AG20443 (cell line): ENCODE data around the gene SERGEF.
A peak's percentile ranks its signal among the peaks of the same experiment; 100 is the strongest.

Experiments used
- DNase-seq: peaks from one replicate; pipeline ENCODE4 v3.0.0; 2012; ENCODE audit warnings: low spot score, mixed read lengths

SERGEF gene

GRCh38 chr11:18012906-18013781 lies at the start of gene SERGEF:
Gene SERGEF, minus strand, starts transcription at chr11:18013047. Its CDS starts 37 bp downstream, at chr11:18013010.
- peak; percentile 96 for DNase-seq

DNA sequence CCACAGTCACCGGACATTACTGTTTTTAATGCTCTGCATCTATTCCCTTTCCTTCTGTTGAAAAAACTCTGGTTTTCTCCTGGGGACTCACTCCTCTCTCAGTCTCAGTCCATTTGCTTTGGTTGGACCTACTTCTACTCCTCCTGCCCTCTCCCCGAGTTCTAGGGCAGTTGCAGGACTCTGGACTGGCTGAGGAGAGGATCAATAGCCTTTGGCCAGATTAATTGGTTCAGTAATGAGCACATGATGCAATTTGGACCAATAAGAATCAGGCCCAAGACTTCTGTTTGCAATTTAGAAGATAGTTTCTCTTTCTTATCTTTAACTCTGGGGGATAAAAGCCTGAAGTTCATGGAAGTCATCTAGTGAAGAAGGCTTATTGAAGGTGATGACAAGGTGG lies 48.5 kb upstream of the SERGEF start:
- DNase-seq, result no peak

GRCh38 chr11:18056561-18057181 lies 43.8 kb upstream of the SERGEF start:
- DNase-seq, result no peak

- no peak for DNase-seq
Observed at GRCh38 chr11:18054511-18055103, 41.8 kb upstream of the SERGEF start.

GRCh38 chr11:18050848-18051247 lies 38.0 kb upstream of the SERGEF start:
- DNase-seq, result no peak

DNA sequence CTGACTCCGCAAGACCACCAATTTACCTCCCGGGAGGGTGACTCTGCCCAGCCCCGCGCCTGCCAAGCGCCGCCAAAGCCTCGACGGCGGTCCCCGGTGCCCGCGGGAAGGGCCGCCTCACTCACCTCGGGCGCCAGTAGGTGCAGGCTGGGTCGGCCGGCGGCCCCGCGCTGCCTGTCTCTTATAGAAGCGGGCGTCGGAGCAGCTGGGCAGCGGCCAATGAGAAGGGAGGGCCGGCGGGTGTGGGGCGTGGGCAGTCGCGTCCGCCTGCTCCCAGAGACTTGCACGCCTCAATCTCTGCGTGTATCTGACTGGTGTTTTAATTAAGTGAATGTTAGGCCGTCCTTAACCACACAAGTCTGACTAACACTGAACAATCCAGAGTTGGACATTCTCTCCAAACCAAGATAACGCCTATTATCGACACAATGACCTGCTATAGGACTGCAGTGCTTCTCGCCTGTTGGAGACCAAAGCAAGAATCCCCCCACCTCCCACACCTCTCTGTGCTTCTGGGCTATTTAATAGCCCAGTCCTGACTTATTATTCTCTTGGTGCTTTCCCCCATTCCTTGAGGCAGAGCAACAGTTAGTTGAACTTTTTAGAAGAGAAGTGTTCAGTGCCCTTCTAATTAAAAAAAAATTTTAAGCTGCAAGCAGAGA lies 33.4 kb upstream of the SERGEF start, which contains the start of gene TPH1:
TPH1 (minus strand) TSS at position 154 of the 662 bp plus-strand sequence. CDS start 5,507 bp downstream, outside the sequence.
- DNase-seq, result peak; percentile 71

GRCh38 chr11:18036456-18036855 lies 23.6 kb upstream of the SERGEF start:
- no peak for DNase-seq

DNA sequence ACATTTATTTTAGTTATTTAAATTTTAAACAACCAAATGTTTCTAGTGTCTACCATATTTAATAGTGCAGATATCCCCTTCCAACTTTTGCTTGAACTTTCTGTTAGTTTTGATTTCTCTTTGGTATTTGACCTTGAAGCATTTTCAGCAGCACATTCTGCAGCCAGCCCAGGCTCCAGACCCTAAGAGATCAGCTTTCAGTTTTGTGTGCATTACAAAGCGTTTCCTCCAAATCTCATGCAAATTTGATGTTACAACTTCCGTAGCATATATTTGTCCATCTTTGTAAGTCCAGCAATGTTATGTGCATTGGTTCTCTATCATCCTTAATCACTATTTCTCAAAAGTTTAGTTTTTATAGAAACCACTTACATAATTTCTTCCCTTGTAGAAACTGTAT lies 14.6 kb upstream of the SERGEF start:
- no peak for DNase-seq

GRCh38 chr11:18022419-18022818 lies 9.6 kb upstream of the SERGEF start:
- no peak for DNase-seq

DNA sequence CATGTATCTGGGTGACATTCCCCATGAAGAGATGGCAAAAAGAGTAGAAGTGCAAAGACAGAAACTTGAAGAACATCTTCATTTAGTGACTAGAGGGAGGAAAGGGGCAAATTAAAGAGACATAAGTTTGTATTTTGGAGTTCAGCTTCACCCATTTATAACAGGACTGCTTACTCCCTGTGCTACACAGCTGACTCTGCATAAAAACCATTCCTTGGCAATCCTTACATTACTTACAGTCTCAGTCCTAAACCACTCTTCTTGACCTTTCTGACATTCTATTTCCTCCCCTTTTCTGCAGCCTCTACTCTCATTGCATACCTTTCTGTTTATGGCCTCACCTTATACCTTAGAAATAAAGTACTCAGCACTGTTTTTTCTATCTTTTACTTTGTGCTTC lies 6.8 kb upstream of the SERGEF start:
- DNase-seq, result no peak

GRCh38 chr11:18016789-18017188 lies 3.9 kb upstream of the SERGEF start:
- no peak for DNase-seq

- no peak for DNase-seq
Observed at GRCh38 chr11:18014876-18015275, 2.0 kb upstream of the SERGEF start.

DNA sequence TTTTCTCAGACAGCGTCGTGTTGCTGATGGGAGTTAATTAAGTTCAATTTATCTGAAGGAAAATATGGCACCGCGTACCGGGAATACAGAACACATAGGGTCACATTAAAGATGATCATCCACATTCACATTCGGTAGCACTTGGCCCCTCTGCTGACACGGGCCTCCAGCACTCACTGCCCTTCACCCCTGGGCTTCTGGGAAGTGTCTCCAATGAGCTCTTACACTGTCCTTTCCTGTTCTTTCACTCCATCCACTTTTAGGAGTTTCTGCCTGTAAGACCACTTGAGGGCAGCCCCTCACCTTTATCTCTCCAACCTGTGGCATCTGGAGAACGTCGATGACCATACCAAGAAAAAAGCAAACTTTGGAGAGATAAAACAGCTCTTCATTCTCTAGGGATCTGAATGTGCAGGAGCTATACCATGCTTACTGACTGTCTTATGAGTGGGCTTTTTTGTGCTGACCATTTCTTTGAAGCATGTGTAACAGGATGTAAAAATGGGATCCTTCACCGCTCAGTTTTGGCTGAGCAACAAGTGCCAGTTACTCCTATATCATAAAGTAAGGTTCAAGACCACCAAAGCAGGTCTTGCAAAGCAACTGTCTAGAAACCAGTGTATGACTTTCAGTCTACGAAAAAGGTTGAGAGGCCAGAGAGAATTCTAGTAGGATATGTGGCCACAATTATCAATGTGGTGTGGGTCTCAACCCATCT lies 1.1 kb upstream of the SERGEF start:
- DNase-seq, result no peak

GRCh38 chr11:18012122-18012905 lies 533 bp downstream of the SERGEF start:
- peak; percentile 31 for DNase-seq

- DNase-seq, result no peak
Observed at GRCh38 chr11:18011633-18012032, 1.2 kb downstream of the SERGEF start.

DNA sequence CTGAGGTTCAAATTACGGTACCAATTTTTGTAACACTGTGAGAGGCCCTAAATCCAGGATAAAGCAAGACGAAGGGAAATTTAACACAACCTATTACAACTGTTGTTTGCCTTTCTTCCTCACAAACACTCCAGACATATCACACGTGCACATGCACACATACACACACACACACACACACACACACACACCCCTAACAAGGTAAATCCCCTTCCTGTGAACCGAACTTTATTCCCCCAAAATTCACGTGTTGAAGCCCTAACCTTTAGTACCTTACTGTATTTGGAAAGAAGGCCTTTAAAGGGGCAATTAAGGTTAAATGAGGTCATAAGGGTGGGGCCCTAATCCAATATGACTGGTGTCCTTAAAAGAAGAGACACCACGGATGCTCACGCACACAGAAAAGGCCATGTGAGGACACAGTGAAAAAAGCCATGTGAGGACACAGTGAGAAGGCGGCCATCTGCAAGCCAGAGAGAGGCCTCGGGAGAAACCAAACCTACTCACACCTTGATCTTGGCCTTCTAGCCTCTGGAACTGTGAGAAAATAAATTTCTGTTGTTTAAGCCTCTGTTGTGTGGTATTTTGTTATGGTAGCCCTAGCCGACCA lies 1.8 kb downstream of the SERGEF start:
- DNase-seq, result no peak

DNA sequence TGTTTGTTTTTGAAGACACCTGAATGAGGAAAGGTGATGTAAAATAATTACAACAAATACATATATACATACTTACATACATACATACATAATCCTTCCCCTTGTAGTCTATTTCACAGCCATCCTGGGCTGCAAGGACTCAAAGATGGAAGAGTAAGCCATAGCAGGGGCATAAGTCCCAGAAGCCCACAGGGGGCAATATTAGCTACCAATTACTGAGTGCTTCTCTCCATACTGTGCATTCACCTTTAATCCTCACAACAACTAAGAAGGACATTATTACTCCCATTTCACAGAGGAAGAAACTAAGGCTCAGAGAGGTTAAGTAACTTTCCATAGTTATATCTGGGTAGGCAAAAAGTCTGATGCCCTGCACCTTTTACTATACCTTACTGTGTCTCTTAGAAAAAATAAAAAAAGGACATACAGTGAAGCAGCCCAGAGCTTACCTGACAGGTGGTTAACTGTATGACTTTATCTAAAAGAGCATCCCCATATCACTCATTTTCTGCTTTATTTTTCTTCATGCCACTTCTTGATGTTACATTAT lies 2.7 kb downstream of the SERGEF start:
- no peak for DNase-seq

- DNase-seq, result no peak
Observed at GRCh38 chr11:18005376-18006129, 7.3 kb downstream of the SERGEF start.

DNA sequence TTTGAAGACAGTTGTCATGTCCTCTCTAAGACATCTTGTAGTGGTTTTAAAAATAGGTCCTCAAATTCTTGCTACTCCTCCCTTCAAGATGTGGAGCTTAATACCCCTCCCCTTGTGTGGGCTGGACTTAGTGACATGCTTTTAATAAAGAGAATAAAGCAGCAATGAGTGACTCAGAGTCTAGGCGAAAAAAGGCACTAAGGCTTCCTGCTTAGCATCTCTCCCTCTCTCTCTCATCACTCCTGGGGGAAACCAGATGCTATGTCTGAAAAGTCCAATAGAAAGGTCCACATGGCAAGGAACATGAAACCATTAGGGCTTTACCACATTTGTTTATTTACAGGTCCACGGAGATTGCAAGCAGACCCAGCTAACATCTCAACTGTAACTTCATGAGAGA lies 11.7 kb downstream of the SERGEF start:
- no peak for DNase-seq
